GM18861 (cell line): ENCODE results near the gene BEND5.
A peak's percentile ranks its signal among the peaks of the same experiment; 100 is the strongest.

Experiments
- ATAC-seq: cut with Tn5 transposase; IDR thresholded peaks from one replicate; pipeline ENCODE4 v1.9.1; 2021; ENCODE audit not compliant: unreplicated experiment

Gene BEND5

DNA sequence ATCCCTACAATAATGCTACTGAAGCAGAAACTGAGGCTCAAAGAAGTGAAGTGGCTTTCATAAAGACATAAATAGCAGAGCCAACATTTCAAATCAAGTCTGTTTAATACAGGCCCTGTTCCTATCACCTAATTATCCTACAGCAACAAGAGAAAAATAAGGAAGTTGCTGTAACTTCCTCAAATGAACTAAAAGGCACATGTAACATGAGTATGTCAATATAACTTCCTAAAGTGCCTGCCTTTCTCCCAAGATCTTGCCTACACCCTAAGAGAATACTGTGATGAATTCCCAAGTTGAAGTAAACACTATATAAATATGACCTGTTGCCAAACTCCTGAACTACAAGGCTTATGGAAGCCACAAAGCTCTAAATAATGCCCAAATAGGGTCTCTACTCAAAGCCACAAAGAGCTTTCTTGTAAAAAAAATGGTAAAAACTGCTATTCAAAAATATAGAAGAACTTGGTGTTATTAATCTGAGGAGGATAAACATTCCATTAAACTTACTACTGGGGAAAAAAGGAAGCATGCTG is 8.6 kb downstream of the BEND5 start:
- no peak for ATAC-seq

- ATAC-seq, result no peak
Observed at GRCh38 chr1:48765335-48765734, 11.4 kb downstream of the BEND5 start.

DNA sequence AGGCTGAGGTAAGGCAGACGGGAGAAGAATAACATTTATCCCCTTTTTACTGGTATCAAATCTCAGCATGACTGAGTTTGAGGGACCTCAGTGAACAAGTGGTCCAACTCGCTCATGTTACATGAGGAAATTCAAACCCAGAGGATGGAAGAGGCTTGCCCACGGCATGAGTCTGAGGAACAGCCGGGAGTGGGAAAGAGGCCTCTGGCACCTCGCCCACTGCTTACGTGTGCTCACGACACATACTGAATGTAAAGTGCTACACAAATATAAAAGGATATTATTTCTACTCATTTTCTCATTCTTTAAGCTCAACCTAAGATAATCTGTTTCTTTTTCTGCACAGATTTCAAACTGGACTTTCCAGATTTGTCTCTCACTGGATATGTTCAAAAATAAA is 14.7 kb downstream of the BEND5 start:
- no peak for ATAC-seq

GRCh38 chr1:48761411-48761810 is 15.3 kb downstream of the BEND5 start:
- ATAC-seq, result no peak

GRCh38 chr1:48760857-48761256 is 15.8 kb downstream of the BEND5 start:
- ATAC-seq, result no peak

DNA sequence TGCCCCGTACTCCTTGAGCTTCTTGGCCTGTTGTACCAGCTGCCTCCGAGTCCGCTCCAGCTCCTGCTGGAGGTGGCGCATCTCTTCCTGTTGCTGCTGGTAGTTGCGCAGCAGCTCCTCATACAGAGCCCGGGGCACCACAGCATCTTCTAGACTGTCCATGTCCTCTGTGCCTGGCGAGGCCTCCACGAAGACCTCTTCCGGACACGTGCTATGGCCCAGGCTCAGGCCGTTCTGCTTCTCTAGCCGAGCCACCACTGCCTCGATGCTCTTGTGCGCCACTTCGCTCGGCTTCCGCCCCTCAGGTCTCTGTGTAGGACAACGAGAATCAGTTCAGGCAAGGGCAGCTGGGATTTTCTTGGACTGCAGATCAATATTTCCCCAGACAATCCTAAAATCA is 17.7 kb downstream of the BEND5 start:
- ATAC-seq, result no peak

GRCh38 chr1:48757363-48757762 is 19.3 kb downstream of the BEND5 start:
- ATAC-seq, result peak; percentile 54

DNA sequence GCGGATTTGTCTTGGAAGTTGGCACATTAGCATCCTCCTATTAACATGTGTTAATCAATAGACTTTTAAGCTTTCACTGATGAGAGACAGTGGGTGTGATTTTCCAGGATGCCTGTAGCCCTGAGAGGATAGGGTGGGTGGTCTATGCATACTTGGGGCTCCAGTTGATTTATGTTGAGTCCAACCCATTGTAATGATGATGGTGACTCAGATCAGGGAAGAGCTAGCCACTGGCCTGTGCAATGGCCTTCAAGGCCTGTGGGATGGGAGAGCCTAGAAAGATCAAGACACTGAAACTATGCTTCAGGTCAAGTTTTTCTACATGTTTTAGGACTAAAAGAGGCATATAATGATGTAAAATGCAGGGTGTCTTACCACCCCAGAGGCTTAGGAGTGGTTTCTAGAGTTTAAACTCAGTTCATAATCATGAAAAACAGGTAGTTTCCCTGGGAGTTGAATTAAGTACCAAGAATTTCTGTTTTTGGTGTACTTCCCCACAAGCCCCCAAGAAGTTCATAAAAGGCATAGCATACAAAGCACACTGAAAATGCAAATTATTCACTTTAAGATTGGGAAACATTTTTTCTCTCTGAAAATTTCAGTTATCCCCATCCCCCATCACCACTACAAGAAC is 19.9 kb downstream of the BEND5 start:
- ATAC-seq, result no peak

GRCh38 chr1:48753293-48753692 is 23.4 kb downstream of the BEND5 start:
- no peak for ATAC-seq

DNA sequence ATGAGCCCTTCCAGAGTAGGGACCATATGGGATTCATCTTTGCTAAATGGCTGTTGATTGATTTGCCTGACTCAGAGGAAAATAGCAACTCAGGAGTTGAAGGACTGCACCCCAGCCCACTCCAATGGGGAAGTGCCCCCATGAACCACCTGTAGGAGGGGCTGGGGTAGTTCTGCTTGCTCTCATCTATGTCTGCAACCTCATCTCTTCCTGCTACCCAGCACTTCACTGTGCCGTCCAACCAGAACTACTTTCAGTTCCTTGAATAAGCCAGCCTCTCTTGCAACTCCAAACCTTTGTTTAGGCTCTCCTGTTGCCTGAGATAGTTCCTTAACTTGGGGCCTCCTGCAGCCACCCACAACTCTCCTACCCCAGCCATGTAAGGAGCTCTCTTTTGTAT is 26.6 kb downstream of the BEND5 start:
- peak; percentile 81 for ATAC-seq

- ATAC-seq, result no peak
Observed at GRCh38 chr1:48749068-48749467, 27.6 kb downstream of the BEND5 start.

DNA sequence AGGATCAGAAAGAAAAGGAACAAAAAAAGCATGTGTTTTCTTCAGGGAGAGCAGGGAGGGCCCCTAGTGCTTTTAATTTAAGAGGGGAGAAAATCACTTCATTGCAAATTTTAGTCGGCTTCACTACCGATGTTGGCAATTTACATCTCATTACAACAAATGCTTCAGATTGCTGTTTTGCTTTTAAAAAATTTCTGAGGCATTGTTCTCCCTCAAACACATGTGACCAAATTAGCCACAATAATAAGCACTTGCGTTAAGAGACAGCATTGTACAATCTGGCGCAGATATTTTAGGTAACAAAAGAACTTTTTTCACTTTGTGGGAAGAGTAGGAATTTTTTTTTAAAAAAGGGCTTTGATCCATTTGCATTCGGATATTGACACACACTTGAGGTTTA is 29.8 kb downstream of the BEND5 start:
- no peak for ATAC-seq

- no peak for ATAC-seq
Observed at GRCh38 chr1:48744032-48744431, 32.7 kb downstream of the BEND5 start.

- no peak for ATAC-seq
Observed at GRCh38 chr1:48743480-48743879, 33.2 kb downstream of the BEND5 start.

- no peak for ATAC-seq
Observed at GRCh38 chr1:48741380-48741779, 35.3 kb downstream of the BEND5 start.

DNA sequence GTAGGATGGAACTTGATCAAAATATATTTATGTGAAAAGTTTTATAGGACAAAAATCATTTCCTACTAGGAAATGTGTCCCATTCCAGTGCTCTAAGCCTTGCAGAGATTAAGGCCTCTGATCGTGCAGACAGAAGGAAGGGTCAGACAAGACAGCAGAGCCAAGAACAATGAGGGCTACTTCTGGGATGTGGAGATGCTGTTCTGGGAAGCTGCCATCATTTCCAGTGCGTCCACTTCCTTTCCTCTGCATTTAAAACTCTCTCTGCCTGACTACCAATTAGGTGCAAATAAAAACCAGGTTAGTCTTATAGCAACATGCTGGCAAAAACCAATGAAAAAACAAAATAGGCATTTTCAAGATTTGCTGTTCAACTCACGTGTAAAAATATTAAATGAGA is 36.1 kb downstream of the BEND5 start:
- no peak for ATAC-seq

DNA sequence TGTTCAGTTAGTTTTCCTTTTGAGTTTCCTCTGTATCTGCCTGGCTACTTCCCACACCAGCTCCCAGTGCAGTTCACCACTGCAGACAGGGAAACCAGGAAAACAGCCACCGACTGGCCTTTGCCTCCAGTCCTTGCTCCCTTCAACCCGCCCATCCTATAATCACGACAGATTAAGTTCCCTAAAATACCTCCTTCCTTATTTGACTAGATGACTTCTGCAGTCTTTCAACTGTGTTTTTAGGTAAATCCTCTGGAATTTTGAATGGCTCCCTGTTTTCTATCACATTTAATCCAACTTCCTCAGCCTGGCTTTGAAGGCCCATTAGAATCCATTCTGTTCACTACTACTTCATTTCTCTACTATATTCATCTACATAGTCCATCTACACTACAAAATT is 37.6 kb downstream of the BEND5 start:
- no peak for ATAC-seq

GRCh38 chr1:48738356-48738755 is 38.3 kb downstream of the BEND5 start:
- no peak for ATAC-seq

GRCh38 chr1:48735796-48736195 is 40.9 kb downstream of the BEND5 start:
- no peak for ATAC-seq

- no peak for ATAC-seq
Observed at GRCh38 chr1:48730164-48730910, 46.4 kb downstream of the BEND5 start.

DNA sequence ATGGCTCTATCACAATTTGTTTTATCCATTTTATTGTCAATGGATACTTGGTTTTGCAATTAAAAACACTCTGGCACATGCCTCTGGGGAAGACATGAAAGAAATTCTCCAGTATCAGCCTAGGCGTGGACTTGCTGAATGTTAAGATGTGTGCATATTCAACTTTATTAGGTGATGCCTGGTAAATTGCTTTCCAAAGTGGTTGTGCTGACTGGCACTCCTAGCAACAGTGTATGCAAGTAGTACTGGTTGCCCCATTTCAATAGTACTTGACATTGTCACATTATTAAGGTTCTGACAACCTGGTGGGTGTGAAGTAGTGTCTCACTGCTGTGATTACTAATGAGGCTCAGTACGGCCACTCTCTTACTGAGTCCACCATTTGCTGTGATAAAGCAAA is 48.1 kb downstream of the BEND5 start:
- ATAC-seq, result no peak

GRCh38 chr1:48726557-48727215 is 50.0 kb downstream of the BEND5 start:
- ATAC-seq, result no peak
